SJCRH30 (cell line): ENCODE data around the gene ACTA2. TPM values are rescaled to one million over a fixed set of nuclear protein-coding genes. Genes with fewer than 3 reads are reported as not detected.

Source experiments
- DNase-seq, 2 experiments: peaks; one replicate each; pipeline ENCODE4 v3.0.0-alpha.2; 2015 to 2020
- H3K27ac ChIP-seq: fragments of 250-450 bp; sonication (Bioruptor Pico); 2 replicates; pipeline ENCODE4 v1.5.1; 2020; ENCODE audit warnings: mild to moderate bottlenecking, moderate library complexity
- H3K27me3 ChIP-seq: fragments of 250-450 bp; sonication (Bioruptor Pico); 2 replicates; pipeline ENCODE4 v1.5.1; 2020; ENCODE audit warnings: mild to moderate bottlenecking, moderate library complexity
- H3K36me3 ChIP-seq: fragments of 250-450 bp; sonication (Bioruptor Pico); 2 replicates; pipeline ENCODE4 v1.5.1; 2020; ENCODE audit warnings: mild to moderate bottlenecking, moderate library complexity
- H3K4me1 ChIP-seq: fragments of 250-450 bp; sonication (Bioruptor Pico); 2 replicates; pipeline ENCODE4 v1.5.1; 2020; ENCODE audit warnings: mild to moderate bottlenecking, moderate library complexity
- H3K4me3 ChIP-seq: fragments of 250-450 bp; sonication (Bioruptor Pico); 2 replicates; pipeline ENCODE4 v1.5.1; 2020; ENCODE audit warnings: mild to moderate bottlenecking, moderate library complexity
- H3K9me3 ChIP-seq: fragments of 250-450 bp; sonication (Bioruptor Pico); replicated peaks from 2 replicates; pipeline ENCODE4 v1.5.1; 2020; ENCODE audit warnings: mild to moderate bottlenecking, moderate library complexity
- total RNA-seq: library from RNA; depleted of rRNA; stranded (reverse); fragments of >200 nt; shearing (Covaris generic); gene quantifications from 2 replicates; pipeline ENCODE4 v1.2.3, GENCODE V29; 2014

The ACTA2 gene
- total RNA-seq, 1 experiment from 2014 or later, result 0.95 TPM

GRCh38 chr10:88927416-88927690, 25.2 kb downstream of the ACTA2 start:
- Histone ChIP-seq H3K27me3 (no peaks in the 10 kb centered on the region), H3K36me3 (no peaks in the 10 kb centered on the region), H3K9me3 (no peaks in the 10 kb centered on the region), H3K4me1 (no peaks in the 10 kb centered on the region), H3K27ac (no peak overlapping the region), H3K4me3 (no peak overlapping the region)
- DNase-seq, result no peak

DNA sequence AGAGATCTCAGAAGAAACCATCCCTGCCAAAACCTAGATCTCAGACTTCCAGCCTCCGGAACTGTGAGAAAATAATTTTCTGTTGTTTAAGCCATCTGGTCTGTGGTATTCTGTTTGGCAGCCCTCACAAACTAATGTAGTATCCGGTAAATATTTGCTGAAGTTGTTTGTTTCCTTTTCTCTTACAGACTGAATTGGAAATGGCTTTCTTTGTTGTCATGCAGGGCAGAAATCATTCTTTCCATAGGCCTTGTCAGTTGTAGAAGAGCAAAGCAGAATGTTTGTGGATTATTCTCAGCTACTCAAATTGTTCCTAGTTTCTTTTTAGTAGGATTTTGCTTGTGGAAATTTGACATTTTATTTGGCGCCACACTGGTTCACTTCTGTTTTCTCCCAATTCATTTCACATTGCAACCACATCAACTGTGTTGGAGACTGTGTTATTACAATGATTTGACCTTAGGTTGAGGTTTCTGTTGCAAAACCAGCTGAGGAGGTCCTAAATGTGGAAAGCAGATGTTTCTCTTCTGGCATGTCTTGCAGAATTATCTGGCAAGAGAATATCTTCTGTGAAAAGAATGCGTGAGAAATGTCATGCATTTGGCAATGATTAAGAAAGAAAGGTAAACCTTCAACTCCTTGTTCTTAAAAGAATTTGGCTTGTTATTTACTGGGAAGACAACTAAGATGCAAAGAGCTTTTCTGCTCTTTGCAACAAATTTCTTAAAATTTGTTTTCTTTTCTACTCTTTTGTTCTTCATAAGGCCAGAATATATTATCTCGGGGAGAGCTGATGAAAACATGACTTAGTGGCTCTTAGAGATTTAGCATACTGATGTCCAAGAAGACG, 25.8 kb downstream of the ACTA2 start:
- H3K36me3 ChIP-seq, result no peaks in the 10 kb centered on the region
- H3K4me3 ChIP-seq, result no peak overlapping the region
- no peaks in the 10 kb centered on the region for H3K27me3 ChIP-seq
- H3K27ac ChIP-seq, result no peak overlapping the region
- no peaks in the 10 kb centered on the region for H3K4me1 ChIP-seq
- H3K9me3 ChIP-seq, result no peaks in the 10 kb centered on the region
- DNase-seq, result no peak

- Histone ChIP-seq H3K27ac (no peak overlapping the region), H3K9me3 (no peaks in the 10 kb centered on the region), H3K4me1 (no peaks in the 10 kb centered on the region), H3K36me3 (no peaks in the 10 kb centered on the region), H3K27me3 (no peaks in the 10 kb centered on the region), H3K4me3 (no peak overlapping the region)
- DNase-seq, result peak in 1 of 2 experiments; percentile 22
Measured at GRCh38 chr10:88923520-88923919, 29.1 kb downstream of the ACTA2 start.

- Histone ChIP-seq H3K4me3 (no peak overlapping the region), H3K9me3 (no peaks in the 10 kb centered on the region), H3K27ac (no peak overlapping the region), H3K4me1 (no peaks in the 10 kb centered on the region), H3K36me3 (no peaks in the 10 kb centered on the region), H3K27me3 (no peaks in the 10 kb centered on the region)
- no peak for DNase-seq
Measured at GRCh38 chr10:88922041-88922440, 30.5 kb downstream of the ACTA2 start.

GRCh38 chr10:88920986-88921593, 31.5 kb downstream of the ACTA2 start:
- no peak for DNase-seq
- no peaks in the 10 kb centered on the region for H3K27me3 ChIP-seq
- H3K4me3 ChIP-seq, result no peak overlapping the region
- no peaks in the 10 kb centered on the region for H3K4me1 ChIP-seq
- H3K9me3 ChIP-seq, result no peaks in the 10 kb centered on the region
- H3K36me3 ChIP-seq, result no peaks in the 10 kb centered on the region
- H3K27ac ChIP-seq, result no peak overlapping the region

DNA sequence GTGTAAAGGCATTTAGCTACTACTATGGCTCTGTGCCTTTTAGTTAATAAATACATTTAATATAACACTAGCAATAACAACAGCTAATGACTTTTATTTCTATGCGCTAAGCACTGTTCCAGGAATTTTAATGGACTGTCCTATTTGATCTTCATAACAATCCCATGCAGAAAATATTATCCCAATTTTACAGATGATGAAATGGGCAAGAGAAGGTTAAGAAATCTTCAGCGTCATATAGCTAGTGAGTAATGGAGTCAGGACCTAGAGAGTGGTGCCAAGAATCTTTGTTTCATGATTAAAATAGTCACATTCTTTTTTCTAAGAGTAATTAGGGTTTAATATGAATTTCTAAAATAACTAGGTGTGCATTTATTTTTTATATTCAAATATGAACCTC, 32.4 kb downstream of the ACTA2 start:
- H3K27me3 ChIP-seq, result no peaks in the 10 kb centered on the region
- H3K4me1 ChIP-seq, result no peaks in the 10 kb centered on the region
- no peak overlapping the region for H3K27ac ChIP-seq
- no peak for DNase-seq
- no peaks in the 10 kb centered on the region for H3K36me3 ChIP-seq
- no peak overlapping the region for H3K4me3 ChIP-seq
- H3K9me3 ChIP-seq, result no peaks in the 10 kb centered on the region

- H3K36me3 ChIP-seq, result no peaks in the 10 kb centered on the region
- no peak overlapping the region for H3K4me3 ChIP-seq
- H3K27me3 ChIP-seq, result no peaks in the 10 kb centered on the region
- no peak overlapping the region for H3K27ac ChIP-seq
- no peaks in the 10 kb centered on the region for H3K4me1 ChIP-seq
- H3K9me3 ChIP-seq, result no peaks in the 10 kb centered on the region
- no peak for DNase-seq
Measured at GRCh38 chr10:88919041-88919440, 33.5 kb downstream of the ACTA2 start.

DNA sequence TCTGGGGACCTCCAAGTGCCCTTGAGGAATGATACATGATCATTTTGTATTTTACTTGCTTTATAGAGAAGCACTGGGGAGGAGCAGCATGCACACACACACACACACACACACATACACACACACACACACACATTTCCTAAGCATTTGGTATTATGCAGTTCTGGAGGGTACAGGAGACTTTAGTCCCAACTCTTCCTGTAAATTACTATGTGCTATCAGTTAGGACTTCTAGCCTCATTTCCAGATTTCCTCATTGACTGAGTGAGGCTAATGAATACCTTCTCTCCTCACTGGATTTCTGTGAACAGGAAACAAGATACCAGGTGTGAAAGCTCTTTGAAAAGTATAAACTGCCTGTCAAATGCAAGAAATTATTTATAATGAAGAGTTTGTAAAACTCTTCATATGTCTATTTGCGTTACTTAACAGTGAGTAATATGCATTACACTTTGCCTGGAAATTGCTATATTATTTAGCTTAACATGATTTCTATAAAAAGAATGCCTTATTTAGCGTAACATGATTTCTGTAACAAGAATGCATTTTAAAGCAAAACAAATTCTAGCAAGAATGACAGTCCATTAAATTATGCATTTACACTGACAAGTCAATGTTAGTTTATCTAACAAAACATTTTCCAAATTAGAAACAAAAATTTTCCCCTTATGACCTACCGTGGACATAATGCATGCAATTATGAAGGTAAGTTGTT, 34.2 kb downstream of the ACTA2 start:
- no peak overlapping the region for H3K27ac ChIP-seq
- H3K27me3 ChIP-seq, result no peaks in the 10 kb centered on the region
- no peaks in the 10 kb centered on the region for H3K9me3 ChIP-seq
- no peaks in the 10 kb centered on the region for H3K4me1 ChIP-seq
- DNase-seq, result no peak
- no peak overlapping the region for H3K4me3 ChIP-seq
- H3K36me3 ChIP-seq, result no peaks in the 10 kb centered on the region

DNA sequence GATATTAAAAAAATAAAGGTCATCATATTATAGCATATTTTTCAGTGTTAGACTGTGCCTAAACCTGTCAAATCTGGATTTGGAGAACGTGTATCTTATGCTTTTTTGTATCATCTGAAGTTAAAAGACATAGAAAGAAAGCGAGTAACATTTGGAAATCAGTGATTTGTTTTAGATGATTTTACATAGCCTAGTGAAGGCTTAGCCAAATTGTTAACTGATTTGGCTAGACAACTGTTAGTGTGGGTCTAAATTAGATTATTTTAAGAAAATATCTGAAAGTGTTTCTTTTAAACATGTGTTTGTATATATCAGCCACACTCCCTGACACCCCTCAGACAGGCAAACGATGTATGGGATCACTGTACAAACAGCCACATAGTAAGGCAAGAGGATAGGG, 35.6 kb downstream of the ACTA2 start:
- Histone ChIP-seq H3K4me1 (no peaks in the 10 kb centered on the region), H3K4me3 (no peak overlapping the region), H3K27me3 (no peaks in the 10 kb centered on the region), H3K9me3 (no peaks in the 10 kb centered on the region), H3K36me3 (no peaks in the 10 kb centered on the region), H3K27ac (no peak overlapping the region)
- no peak for DNase-seq

GRCh38 chr10:88916231-88916630, 36.3 kb downstream of the ACTA2 start:
- Histone ChIP-seq H3K4me3 (no peak overlapping the region), H3K27ac (no peak overlapping the region), H3K4me1 (no peaks in the 10 kb centered on the region), H3K9me3 (no peaks in the 10 kb centered on the region), H3K36me3 (no peaks in the 10 kb centered on the region), H3K27me3 (no peaks in the 10 kb centered on the region)
- DNase-seq, result no peak

GRCh38 chr10:88915781-88916180, 36.8 kb downstream of the ACTA2 start:
- no peaks in the 10 kb centered on the region for H3K27me3 ChIP-seq
- no peak overlapping the region for H3K4me3 ChIP-seq
- no peaks in the 10 kb centered on the region for H3K4me1 ChIP-seq
- H3K27ac ChIP-seq, result no peak overlapping the region
- DNase-seq, result no peak
- no peaks in the 10 kb centered on the region for H3K9me3 ChIP-seq
- H3K36me3 ChIP-seq, result no peaks in the 10 kb centered on the region

GRCh38 chr10:88913788-88914187, 38.8 kb downstream of the ACTA2 start:
- H3K4me1 ChIP-seq, result no peaks in the 10 kb centered on the region
- no peaks in the 10 kb centered on the region for H3K9me3 ChIP-seq
- no peak overlapping the region for H3K4me3 ChIP-seq
- no peak for DNase-seq
- H3K27me3 ChIP-seq, result no peaks in the 10 kb centered on the region
- H3K27ac ChIP-seq, result no peak overlapping the region
- H3K36me3 ChIP-seq, result no peaks in the 10 kb centered on the region

DNA sequence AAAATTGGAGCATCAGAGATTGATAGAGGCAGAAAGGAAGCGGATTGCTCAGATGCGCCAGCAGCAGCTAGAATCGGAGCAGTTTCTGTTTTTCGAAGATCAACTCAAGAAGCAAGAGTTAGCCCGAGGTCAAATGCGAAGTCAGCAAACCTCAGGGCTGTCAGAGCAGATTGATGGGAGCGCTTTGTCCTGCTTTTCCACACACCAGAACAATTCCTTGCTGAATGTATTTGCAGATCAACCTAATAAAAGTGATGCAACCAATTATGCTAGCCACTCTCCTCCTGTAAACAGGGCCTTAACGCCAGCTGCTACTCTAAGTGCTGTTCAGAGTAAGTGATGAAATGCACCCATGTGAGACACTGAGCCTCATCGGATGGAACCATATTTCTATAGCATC, 39.4 kb downstream of the ACTA2 start:
- Histone ChIP-seq H3K4me3 (no peak overlapping the region), H3K27ac (no peak overlapping the region), H3K36me3 (no peaks in the 10 kb centered on the region), H3K9me3 (no peaks in the 10 kb centered on the region), H3K27me3 (no peaks in the 10 kb centered on the region), H3K4me1 (no peaks in the 10 kb centered on the region)
- no peak for DNase-seq

- Histone ChIP-seq H3K4me1 (no peaks in the 10 kb centered on the region), H3K4me3 (no peak overlapping the region), H3K27me3 (no peaks in the 10 kb centered on the region), H3K9me3 (no peaks in the 10 kb centered on the region), H3K27ac (no peak overlapping the region), H3K36me3 (no peaks in the 10 kb centered on the region)
- peak in 1 of 2 experiments; percentile 8 for DNase-seq
Measured at GRCh38 chr10:88911851-88912250, 40.7 kb downstream of the ACTA2 start.

DNA sequence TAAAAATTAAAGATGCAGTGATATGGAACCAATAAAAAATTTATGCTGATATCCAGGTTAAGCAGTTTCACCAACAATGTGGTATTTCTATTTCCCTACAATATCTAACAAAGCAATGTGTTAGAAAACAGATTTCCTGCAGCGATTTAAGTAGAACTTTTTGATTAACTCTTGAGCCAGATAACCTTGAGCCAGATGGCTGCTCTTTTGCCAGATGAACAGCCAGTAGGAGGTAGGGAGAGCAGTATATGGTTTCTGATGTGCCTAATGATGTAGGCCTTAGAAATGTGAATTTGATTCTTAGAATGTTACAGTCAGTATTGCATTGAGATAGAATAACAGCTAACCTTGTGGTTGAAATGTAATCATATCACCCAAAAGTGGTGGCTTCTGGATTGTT, 41.5 kb downstream of the ACTA2 start:
- H3K27ac ChIP-seq, result no peak overlapping the region
- no peaks in the 10 kb centered on the region for H3K9me3 ChIP-seq
- H3K4me3 ChIP-seq, result no peak overlapping the region
- no peak for DNase-seq
- no peaks in the 10 kb centered on the region for H3K4me1 ChIP-seq
- H3K27me3 ChIP-seq, result no peaks in the 10 kb centered on the region
- no peaks in the 10 kb centered on the region for H3K36me3 ChIP-seq
